Measurements from ENCODE around the gene EXOSC5.
"Not testable (repeated sequence)": the region's sequence is repeated elsewhere in the genome, so short reads cannot be mapped to it uniquely, and the experiment has no call there.

The EXOSC5 gene

DNA sequence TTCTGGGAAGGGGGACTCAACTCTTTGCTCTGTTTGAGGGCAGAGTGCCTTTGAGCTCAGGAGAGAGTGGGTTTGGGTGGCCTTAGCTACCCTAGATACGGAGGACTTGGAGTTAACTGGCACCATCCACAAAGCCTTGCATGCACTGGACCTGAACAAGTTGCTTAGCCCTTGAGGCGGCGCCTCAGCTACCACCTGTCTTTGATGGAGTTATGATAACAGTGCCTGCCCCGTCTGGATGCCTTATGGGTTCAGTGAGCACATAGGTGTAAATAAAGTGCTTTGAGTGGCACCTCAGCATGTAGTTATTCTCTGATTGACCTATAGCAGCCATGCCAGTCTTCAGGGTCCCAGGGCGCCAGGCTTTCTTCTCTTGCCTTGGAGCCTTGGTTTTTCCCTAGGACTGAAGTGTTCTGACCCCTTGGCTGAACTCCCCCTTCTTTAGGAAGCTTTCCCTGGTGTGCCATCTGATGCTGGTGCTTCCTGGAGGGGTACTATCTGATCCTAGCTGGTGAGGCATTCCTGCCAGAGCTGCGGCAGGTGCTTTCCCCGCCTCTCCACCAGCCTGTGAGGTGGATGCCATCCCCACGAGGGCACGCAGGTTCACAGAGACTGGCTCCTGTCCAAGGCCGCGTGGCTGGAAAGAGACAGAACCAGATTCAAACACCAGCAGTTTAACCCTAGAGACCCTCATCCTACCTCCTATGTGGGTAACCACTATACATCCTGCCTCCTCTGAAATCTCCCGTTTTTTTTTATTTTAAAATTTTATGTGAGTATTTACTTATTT lies 6.2 kb upstream of the EXOSC5 start:
- peak; percentile 97 for DNase-seq

DNA sequence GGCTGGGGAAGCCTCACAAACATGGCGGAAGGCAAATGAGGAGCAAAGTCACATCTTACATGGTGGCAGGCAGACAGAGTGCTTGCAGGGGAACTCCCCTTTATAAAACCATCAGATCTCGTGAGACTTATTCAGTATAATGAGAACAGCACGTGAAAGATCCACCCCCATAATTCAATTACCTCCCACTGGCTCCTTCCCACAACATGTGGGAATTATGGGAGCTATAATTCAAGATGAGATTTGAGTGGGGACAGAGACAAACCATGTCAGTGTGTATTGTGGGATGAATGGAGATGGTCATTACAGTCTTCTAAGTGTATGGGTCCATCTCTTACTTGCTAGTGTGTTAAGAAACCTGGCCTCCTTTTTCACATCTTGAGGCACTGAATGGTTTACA lies 4.9 kb upstream of the EXOSC5 start:
- no peak for DNase-seq

DNA sequence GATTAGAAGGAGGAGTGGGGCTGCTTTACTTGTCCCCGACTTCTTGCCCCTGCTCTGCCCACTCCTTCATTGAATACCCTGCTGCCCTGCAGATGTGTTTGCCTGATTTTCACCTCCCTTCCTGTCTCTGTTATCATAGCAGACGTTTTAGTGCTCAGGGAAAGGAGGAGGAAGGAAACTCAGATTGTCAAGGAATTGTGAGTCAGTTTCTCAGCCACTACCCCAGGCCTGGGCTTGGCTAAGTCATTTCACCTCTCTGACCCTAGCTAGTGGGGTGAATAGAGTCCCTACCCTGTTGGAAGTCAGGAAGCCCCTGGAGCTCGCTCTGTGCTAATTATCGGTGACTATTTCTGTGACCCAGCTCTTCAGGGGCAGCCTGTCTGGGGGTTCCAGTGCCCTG lies 4.3 kb upstream of the EXOSC5 start:
- no peak for DNase-seq

DNA sequence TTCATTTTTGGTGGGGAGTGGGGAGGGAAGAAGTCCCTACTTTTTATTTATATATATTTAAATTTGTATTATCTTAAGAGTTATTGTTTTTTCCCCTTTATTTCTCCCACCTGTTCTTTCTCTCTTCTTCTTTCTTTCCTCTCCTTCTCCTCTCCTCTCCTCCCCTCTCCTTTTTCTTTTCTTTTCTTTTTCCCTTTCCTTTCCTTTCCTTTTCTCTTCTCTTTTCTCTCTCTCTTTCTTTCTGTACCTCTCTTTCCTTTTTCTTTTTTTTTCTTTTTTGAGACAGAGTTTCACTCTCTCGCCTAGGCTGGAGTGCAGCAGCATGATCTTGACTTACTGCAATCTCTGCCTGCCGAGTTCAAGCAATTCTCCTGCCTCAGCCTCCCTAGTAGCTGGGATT lies 2.4 kb upstream of the EXOSC5 start:
- DNase-seq: no peak

DNA sequence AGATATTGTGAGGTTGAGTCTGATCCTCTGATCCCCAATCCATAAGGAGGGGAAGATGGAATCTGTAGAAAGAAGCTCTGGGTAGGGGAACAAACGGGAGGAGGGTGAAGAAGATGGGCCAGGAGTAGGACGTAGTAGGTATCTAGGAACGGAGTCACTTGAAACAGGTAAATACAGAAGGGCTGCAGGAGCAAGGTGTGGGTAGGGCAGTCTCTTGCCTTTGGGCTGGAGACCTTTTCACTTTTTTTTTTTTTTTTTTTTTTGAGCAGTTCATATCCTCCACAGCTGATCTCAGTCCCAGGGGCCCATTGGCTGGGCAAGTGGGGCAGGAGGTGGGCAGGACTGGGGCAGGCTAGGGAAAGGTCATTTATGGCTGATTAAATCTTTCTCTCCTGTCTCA lies 1.9 kb upstream of the EXOSC5 start:
- no peak for DNase-seq

DNA sequence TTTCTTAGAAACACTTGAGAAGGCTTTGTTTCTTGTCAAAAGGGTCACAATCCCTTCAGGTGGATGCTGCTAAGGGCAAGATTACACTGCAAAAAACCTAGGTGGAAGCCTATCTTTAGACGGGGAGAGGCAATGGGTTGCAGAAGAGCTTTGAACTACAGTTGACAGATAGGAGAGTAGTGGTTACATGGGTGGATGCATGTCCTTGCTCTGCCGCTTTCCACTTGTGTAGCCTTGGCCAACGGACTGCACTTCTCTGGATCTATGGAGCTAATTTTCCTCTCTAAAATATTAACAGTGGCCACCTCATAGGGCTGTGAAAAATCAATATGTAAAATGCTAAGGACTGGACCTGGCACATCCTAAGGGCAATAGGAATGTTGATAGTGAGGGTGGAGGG lies 1.4 kb upstream of the EXOSC5 start:
- peak; percentile 47 for DNase-seq

DNA sequence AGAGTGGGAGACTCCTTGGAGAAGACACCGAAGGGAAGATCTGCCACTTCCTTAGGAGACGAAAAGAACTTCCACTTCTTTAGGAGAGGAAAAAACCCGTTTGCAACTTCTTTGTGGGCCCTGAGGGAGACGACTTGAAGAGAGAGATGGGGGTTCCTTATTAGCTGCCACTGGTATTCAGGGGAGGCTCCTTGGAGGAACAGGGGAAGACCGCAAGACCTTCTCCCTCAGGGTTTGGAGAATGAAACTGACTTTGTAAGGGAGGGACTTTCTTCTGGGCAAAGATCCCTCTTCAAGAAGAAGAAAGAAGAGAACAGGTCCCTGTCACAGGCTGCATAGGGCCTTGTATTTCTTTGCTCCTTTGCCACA lies 875 bp upstream of the EXOSC5 start:
- DNase-seq: no peak

DNA sequence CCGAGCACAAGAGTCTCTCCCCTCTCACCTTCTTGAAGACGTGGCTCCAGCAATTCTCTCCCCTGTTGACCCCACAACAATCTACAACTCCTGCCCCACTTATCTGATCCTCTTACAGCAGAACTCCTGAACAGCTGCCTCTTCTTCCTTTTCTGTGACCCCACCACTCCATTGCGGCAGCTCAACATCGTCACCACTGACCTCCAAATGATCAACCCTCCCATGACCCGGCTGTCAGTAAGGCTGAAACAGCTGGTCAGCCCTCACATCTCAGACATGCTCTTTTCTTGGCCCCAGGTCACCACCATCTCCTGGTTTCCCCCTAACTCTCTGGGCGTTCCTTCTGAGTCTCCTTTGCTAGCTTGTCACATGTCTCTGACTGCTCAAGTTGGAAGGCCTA lies 1.8 kb downstream of the EXOSC5 start:
- no peak for DNase-seq

DNA sequence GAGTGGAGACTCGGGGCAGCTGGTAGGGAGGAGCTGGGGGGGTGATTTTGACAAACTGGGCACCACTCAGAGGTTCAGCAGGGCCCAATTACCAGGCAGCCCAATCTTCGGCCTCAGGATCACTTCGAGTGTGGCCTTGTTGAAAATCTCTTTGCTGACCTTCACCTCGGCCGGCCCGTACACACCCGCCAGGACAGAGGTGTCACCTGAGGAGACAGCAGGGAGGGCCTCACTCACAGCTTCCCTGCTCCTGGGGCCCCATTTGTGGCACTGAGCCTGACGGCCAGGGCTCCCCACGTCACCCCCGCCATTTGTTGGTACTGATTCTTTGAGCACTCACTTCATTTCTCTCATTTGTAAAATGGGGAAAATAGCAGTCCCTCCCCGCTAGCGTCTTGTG lies 4.4 kb downstream of the EXOSC5 start:
- no peak for DNase-seq

DNA sequence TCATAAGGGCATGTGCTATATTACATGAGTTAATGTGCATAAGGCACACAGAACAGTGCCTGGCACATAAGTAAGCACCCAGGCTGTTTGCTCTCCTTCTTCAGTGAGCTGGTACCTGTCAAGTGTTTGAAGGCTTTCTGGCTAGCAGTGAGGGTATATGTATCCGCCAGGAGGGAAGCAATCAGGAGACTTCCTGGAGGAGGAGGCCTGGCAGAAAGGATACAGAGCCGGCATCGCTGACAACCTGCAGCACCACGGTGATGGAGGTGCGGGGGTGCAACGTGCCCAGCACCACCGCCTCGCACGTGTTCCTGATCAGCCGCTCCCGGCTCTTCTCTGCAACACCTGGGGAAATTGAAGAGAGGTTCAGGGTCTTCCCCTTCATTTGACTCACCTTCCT lies 5.5 kb downstream of the EXOSC5 start:
- DNase-seq: no peak

DNA sequence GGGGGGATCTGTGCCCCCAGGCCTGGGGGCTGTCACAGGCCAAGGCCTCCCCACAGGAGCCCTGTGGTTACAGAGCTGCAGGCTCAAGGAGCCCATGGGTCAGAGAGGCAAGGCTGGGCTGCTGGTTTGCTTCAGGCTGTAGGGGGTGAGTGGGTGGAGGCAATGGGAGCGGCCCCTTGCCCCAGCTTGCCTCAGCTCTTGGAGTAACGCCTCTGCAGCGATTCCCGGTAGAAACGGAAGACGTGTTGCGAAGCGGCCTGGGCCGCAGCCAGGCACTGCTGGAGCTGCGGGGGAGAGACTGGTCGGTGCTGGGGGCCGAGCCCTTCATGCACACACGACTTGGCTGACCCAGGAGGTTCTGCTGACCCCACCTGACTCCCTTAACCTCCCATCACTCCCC lies 10.7 kb downstream of the EXOSC5 start:
- no peak for DNase-seq

DNA sequence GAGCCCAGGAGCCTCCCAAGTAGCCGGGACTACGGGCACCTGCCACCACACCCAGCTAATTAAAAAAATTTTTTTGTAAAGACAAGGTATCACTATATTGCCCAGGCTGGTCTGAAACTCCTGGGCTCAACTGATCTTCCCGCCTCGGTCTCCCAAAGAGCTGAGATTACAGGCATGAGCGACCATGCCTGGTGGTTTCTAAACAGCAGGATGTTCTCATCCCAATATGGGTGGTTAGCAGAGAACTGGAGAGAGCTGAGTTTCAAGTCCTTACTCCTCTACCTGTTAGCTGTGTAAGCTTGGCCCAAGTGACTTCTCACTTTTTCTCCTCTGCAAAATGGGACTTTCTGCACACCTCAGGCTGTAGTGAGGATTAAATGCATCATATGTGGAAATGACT lies 12.8 kb downstream of the EXOSC5 start:
- no peak for DNase-seq

DNA sequence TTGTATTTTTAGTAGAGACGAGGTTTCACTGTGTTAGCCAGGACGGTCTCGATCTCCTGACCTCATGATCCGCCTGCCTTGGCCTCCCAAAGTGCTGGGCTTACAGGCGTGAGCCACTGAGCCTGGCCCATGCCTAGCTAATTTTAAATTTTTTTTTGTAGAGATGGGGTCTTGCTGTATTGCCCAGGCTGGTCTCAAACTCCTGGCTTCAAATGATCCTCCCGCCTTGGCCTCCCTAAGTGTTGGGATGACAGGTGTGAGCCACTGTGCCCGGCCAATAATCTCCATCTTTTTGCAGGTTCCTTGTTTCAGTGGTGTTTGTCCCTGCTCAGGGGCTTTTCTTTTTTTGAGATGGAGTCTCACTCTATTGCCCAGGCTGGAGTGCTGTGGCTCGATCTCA lies 15.6 kb downstream of the EXOSC5 start:
- DNase-seq: not testable (repeated sequence)

DNA sequence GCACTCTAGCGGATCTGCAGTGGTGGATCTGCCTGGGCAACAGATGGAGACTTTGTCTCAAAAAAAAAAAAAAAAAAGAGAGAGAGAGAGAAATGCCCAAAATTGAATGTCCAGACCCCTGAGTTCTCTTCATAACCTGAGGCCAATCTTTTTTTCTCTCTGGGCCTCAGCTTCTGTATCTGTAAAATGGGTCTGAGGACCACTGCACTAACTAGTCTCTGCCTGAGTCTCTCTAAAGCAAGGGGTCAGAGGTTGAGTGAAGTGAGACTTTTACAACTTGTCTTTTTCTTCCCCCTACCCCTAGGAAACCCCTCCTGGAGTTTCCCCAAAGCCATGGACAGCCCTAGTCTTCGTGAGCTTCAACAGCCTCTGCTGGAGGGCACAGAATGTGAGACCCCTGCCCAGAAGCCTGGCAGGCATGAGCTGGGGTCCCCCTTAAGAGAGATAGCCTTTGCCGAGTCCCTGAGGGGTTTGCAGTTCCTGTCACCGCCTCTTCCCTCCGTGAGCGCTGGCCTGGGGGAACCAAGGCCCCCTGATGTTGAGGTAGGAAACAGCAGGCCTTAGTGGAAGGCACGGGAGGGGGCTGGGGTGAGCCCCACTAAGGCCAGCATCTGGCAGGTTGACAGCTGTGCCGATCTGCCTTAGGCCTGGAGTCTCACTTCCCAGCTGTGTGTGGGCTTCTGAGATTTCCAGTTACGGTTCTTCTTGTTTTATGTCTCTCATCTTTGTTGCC lies 19.0 kb downstream of the EXOSC5 start:
- DNase-seq: no peak

DNA sequence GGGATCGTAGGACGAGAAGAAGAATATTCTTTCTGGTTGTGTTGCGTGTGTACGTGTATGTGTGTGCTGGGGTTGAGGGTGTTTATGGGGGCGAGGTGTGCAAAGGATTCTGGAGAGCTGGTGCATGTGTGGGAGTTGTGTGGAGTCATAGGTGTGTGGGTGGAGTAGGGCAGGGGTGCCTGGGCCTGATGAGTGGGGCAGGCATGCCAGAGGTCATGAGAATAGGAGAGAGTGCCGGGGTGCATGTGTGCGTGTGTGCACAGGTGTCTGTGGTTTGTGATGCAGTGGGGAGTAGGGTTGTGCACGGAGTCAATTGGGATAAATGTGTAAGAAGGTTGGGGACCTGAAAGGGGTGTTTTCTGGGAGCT lies 20.2 kb downstream of the EXOSC5 start:
- no peak for DNase-seq

DNA sequence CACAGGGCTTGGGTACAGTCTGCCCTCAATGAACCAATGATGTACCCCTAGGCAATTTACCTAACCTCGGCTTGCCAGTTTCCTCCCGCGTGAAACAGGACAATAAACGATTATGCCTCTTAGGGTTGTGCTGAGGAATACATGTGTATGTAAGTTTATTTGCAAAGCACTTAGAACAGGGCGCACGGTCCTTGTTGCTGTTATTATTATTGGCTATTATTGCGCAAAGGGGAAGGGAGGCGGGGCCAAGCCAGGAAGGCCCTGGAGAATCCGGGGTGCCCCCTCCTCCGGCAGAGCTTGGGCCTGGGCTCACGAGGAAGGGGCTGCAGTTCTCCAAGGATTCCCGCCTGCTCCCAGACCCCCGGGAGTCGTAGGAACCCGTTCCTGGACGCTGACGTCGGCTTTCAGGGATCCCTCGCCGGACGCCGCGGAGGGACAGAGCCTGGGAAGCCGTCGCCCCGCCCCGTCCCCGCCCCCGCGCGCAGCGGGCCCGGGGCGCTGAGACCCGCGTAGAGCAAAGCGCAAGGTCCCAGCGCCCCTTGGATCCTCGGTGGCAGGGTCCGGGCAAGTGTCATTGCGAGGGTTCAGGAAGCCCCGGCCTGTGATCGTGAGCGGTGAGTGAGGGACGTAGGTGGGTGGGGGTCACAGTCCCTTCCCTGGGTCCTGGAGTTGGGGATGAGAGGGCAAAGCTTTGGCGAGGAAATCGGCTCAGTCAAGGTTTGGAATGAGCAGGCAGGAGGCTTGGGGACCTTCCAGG lies 20.7 kb downstream of the EXOSC5 start, which contains the start of gene TMEM91:
Gene TMEM91, plus strand, starts transcription at position 293 of the 757 bp plus-strand sequence. CDS start 1,777 bp downstream, outside the sequence.
- DNase-seq: peak; percentile 43

DNA sequence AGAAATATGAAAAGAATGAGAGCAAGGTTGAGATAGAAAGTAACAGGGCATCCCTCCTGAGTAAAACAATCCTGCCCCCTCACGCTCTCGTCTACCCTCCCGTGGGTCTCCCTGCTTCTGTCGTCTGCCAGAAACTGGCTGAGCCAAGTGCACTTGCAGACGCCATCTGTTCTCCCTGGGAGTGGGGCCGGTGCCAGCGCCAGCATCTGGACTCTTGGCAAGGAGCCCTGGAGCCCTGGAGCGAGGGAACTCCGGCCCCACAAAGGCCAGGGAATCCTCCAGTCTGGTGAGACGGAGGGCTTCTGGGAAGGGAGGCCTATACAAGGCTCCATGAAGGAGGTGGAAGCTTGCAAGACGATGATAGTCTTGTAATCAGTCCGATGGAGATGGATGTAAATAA lies 23.2 kb downstream of the EXOSC5 start:
- peak; percentile 96 for DNase-seq

DNA sequence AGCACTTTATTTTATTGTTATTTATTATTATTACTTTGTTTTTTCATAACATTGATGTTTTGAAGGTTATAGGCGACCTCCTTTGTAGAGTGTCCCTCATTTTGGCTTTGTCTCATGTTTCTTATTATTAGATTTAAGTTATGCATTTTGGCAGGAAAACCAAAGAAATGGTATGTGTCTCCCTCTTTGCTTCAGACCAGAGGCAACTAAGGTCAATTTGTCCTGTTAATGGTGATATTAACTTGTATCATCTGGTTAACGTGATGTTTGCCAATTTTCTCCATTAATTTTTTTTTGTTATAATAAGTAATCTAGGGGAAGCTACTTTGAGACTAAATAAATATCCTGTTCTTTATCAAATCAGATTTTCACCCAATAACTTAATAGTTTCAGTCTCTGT lies 24.7 kb downstream of the EXOSC5 start:
- DNase-seq: no peak

DNA sequence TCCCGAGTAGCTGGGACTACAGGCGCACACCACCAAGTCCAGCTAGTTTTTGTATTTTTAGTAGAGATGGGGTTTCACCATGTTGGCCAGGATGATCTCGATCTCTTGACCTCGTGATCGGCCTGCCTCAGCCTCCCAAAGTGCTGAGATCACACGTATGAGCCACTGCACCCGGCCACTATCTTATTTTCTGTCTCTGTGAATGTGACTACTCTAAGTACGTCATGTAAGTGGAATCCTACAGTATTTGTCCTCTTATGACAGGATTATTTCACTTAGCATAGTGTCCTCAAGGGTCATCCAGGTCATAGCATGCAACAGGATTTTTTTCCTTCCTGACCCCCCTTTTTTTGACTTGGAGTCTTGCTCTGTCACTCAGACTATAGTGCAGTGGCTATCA lies 25.6 kb downstream of the EXOSC5 start:
- no peak for DNase-seq

DNA sequence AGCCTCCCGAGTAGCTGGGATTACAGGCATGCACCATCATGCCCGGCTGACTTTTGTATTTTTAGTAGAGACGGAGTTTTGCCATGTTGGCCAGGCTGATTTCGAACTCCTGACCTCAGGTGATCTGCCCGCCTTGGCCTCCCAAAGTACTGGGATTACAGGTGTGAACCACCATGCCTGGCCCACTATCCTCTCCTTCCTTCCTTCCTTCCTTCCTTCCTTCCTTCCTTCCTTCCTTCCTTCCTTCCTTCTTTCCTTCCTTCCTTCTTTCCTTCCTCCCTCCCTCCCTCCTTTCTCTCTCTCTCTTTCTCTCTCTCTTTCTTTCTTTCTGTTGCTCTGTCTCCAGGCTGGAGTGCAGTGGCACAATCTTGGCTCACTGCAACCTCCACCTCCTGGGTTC lies 26.0 kb downstream of the EXOSC5 start:
- DNase-seq: not testable (repeated sequence)

DNA sequence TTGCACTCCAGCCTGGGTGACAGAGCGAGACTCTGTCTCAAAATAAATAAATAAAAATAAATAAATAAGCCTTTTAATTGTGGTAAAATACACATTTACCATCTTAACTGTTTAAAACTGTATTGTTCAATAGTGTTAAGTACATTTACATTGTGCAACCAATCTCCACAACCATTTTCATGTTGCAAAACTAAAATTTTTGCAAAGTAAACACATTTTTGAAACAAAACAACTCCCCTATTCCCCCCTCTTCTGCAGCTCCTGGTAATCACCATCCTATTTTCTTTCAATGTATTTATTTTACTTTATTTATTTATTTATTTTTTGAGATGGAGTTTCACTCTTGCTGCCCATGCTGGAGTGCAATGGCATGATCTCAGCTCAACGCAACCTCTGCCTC lies 27.4 kb downstream of the EXOSC5 start:
- no peak for DNase-seq

DNA sequence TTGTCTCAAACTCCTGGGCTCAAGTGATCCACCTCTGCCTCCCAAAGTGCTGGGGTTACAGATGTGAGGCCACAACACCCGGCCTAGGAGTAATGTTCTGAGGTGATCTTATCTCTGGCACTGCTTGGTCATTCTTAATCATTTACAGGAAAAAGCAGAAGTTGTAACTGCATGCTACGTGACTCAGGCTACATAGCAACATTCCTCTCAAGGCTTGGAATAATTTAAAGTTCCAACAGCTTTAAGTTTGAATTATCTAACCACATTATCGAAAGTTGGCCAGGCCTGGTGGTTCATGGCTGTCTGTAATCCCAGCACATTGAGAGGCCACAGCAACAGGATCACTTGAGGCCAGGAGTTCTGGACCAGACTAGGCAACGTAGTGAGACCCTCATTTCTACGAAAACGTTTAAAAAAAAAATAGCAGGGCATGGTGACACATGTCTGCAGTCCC lies 29.3 kb downstream of the EXOSC5 start:
- no peak for DNase-seq

DNA sequence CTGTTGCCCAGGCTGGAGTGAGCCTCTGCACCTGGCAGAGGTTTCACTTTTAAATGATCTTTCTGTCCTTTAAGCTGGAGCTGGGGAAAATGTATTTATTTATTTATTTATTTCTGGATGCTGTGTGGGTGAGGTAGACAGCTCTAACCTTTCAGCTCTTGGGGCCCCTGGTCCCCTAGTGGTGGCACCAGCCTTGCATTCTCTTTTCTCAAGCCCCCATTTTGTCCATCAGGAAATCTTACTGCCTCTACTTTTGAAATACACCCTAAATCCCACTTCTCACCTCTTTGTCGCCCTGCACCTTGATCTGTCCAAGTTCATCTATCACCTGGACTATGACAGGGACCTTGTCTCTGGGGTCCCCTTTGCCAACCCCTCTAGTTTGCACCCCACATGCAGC lies 31.1 kb downstream of the EXOSC5 start:
- no peak for DNase-seq

Data from DMS79 treated with DMSO at 0.1 percent for 48 hours (cell line).